HepG2 (cell line): ENCODE data around the gene PLCG2. TPM values are rescaled to one million over a fixed set of nuclear protein-coding genes. Genes with fewer than 3 reads are reported as not detected.
A peak's percentile ranks its signal among the peaks of the same experiment; 100 is the strongest.

Experiments
- ATRX ChIP-seq: sonication (generic); formaldehyde crosslinking; IDR thresholded peaks from 2 replicates; pipeline ENCODE4 v1.4.0; 2020; ENCODE audit warnings: missing genetic modification reagents, borderline replicate concordance
- BORCS8-MEF2B ChIP-seq: sonication (generic); formaldehyde crosslinking; IDR thresholded peaks from 2 replicates; pipeline ENCODE4 v1.8.0; 2022; ENCODE audit warnings: mild to moderate bottlenecking, missing genetic modification reagents
- CHCHD3 ChIP-seq: sonication (generic); formaldehyde crosslinking; IDR thresholded peaks from 2 replicates; pipeline ENCODE4 v1.8.0; 2022; ENCODE audit warnings: mild to moderate bottlenecking, missing genetic modification reagents, moderate library complexity
- GLMP ChIP-seq: sonication (generic); formaldehyde crosslinking; IDR thresholded peaks from 2 replicates; pipeline ENCODE4 v1.9.0; 2021; ENCODE audit warnings: missing genetic modification reagents, mild to moderate bottlenecking, borderline replicate concordance
- IRF9 ChIP-seq: sonication (generic); formaldehyde crosslinking; IDR thresholded peaks from 2 replicates; pipeline ENCODE4 v1.8.0; 2022; ENCODE audit warnings: missing genetic modification reagents, mild to moderate bottlenecking, borderline replicate concordance
- MBD4 ChIP-seq: IDR thresholded peaks from 2 replicates; pipeline ENCODE4 v1.6.1; 2012; ENCODE audit warnings: low read length, inconsistent platforms, borderline replicate concordance
- PHF21A ChIP-seq: sonication (generic); formaldehyde crosslinking; IDR thresholded peaks from 2 replicates; pipeline ENCODE4 v1.5.0; 2020; ENCODE audit warnings: mild to moderate bottlenecking, missing genetic modification reagents
- REL ChIP-seq: sonication (generic); formaldehyde crosslinking; conservative IDR thresholded peaks from 2 replicates; pipeline ENCODE4 v1.8.0; 2022; ENCODE audit warnings: mild to moderate bottlenecking, missing genetic modification reagents, moderate library complexity
- SP1 ChIP-seq, 2 experiments: fragments of 450-650 bp in 1 of 2; sonication (generic) in 1 of 2; formaldehyde crosslinking in 1 of 2; IDR thresholded peaks; 2 replicates each; pipeline versions ENCODE4 v1.4.0 to v1.6.1; 2016 to 2020; ENCODE audit warnings: missing genetic modification reagents in 1 of 2
- WIZ ChIP-seq: sonication (generic); formaldehyde crosslinking; IDR thresholded peaks from 2 replicates; pipeline ENCODE4 v1.5.1; 2020; ENCODE audit warnings: mild to moderate bottlenecking, missing genetic modification reagents
- ZBTB14 ChIP-seq: sonication (generic); formaldehyde crosslinking; IDR thresholded peaks from 2 replicates; pipeline ENCODE4 v1.4.0; 2020; ENCODE audit warnings: missing genetic modification reagents
- ZFY ChIP-seq: sonication (generic); formaldehyde crosslinking; IDR thresholded peaks from 2 replicates; pipeline ENCODE4 v1.4.0; 2020; ENCODE audit warnings: missing genetic modification reagents
- ZNF280D ChIP-seq: sonication (generic); formaldehyde crosslinking; IDR thresholded peaks from 2 replicates; pipeline ENCODE4 v1.5.1; 2020; ENCODE audit warnings: mild to moderate bottlenecking, missing genetic modification reagents
- ZNF281 ChIP-seq: sonication (generic); formaldehyde crosslinking; IDR thresholded peaks from 2 replicates; pipeline ENCODE4 v1.4.0; 2020; ENCODE audit warnings: missing genetic modification reagents, borderline replicate concordance
- ZNF501 ChIP-seq: sonication (generic); formaldehyde crosslinking; IDR thresholded peaks from 2 replicates; pipeline ENCODE4 v1.5.1; 2020; ENCODE audit warnings: mild to moderate bottlenecking, moderate library complexity, missing genetic modification reagents
- ZNF607 ChIP-seq: sonication (generic); formaldehyde crosslinking; IDR thresholded peaks from 2 replicates; pipeline ENCODE4 v1.5.1; 2020; ENCODE audit warnings: missing genetic modification reagents, mild to moderate bottlenecking, borderline replicate concordance
- ZNF780A ChIP-seq: sonication (generic); formaldehyde crosslinking; IDR thresholded peaks from 2 replicates; pipeline ENCODE4 v1.8.0; 2022; ENCODE audit warnings: mild to moderate bottlenecking, missing genetic modification reagents, moderate library complexity
- ZNF788 ChIP-seq: sonication (generic); formaldehyde crosslinking; IDR thresholded peaks from 2 replicates; pipeline ENCODE4 v1.5.0; 2020; ENCODE audit warnings: mild to moderate bottlenecking, missing genetic modification reagents, borderline replicate concordance
- polyA plus RNA-seq, 8 experiments: library from polyadenylated mRNA; depleted of rRNA in 3 of 8; stranded (reverse) in 7 of 8; unstranded in 1 of 8; fragments of >200 nt; fragmentation: Illumina TruSeq in 4 of 8; extraction: Trizol in 4 of 8; gene quantifications; 2 replicates each; pipeline versions ENCODE4 v1.2.1 to v1.2.3, GENCODE V29; 2011 to 2016; ENCODE audit warnings: low read depth in 4 of 8, missing spikeins in 1 of 8, mixed read lengths in 1 of 8; ENCODE audit not compliant: insufficient read depth in 1 of 8
- total RNA-seq, 5 experiments: library from RNA; depleted of rRNA; stranded (reverse); fragments of >200 nt; fragmentation: Illumina TruSeq; extraction: Trizol; gene quantifications; 2 replicates each; pipeline ENCODE4 v1.2.3, GENCODE V29; 2016; ENCODE audit warnings: low read depth in 1 of 5

Gene PLCG2
- total and polyA plus RNA-seq, 2 of the 13 experiments (the other 11 are each of a cell fraction or from before 2014, with no cell fraction given) = 0.13 to 0.18 TPM

- TF ChIP-seq ZBTB14 (CRISPR knock-in tag) = no peak
- TF ChIP-seq REL = no peak
- TF ChIP-seq ZNF607 = peak; percentile 3; the same call in 1 of the 2 replicates
- TF ChIP-seq PHF21A (CRISPR knock-in tag) = 0 out of 2 replicates have a peak, but pooled peaks have one; percentile 27
- peak; percentile 91; the same call in 1 of the 2 replicates for TF ChIP-seq WIZ
- TF ChIP-seq ZNF501 (CRISPR knock-in tag) = peak; percentile 93
- TF ChIP-seq ZNF280D (CRISPR knock-in tag) = 0 out of 2 replicates have a peak, but pooled peaks have one; percentile 79
- no peak for TF ChIP-seq ZNF788 (CRISPR knock-in tag)
- no peak for TF ChIP-seq ZNF780A (CRISPR knock-in tag)
- peak; percentile 78 for TF ChIP-seq ZFY (CRISPR knock-in tag)
- no peak for TF ChIP-seq ATRX (CRISPR knock-in tag)
- no peak; the same call in none of the 2 replicates for TF ChIP-seq BORCS8-MEF2B (CRISPR knock-in tag)
- TF ChIP-seq GLMP = no peak
- TF ChIP-seq CHCHD3 (CRISPR knock-in tag) = no peak; the same call in 1 of the 2 replicates
- no peak for TF ChIP-seq ZNF281
- TF ChIP-seq MBD4 = no peak
- TF ChIP-seq SP1 (IDR thresholded peaks at IDR 0.05) = no peak
- TF ChIP-seq SP1 (CRISPR knock-in tag; IDR thresholded peaks at IDR 0.05) = 0 out of 2 replicates have a peak, but pooled peaks have one; percentile 18
- TF ChIP-seq IRF9 (CRISPR knock-in tag) = no peak
These were observed 33.2 kb upstream of the PLCG2 start (continued) for GRCh38 chr16:81745704-81746558.
